ENCODE measurements around the gene PGM2.

DNA sequence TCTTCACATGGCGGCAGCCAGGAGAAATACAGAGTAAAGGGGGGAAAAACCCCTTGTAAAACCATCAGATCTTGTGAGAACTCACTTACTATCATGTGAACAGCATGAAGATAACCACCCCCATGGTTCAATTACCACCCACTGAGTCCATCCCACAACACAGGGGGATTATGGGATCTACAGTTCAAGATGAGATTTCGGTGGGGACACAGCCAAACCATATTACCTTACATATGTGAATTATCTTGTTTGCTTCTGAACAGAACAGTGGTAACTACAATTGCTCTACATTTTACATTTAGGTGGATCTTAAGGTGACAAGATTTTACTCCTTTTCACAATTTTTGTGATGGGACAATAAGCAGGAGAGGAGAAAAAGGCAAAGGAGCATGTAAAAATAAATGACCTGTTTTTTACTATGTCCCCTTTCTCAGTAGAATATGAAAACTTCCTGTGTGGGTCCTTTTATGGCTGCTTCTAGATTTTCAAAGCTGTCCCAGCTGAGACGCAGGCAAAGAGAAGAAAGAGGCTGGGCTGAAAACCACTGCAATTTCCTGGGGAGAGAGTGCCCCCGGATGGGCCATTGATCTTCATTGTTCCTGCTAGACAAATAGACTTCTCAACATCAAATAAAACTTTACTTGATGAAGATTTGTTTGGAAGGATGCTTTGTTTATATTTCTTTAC, 45.9 kb upstream of the PGM2 start:
- TF ChIP-seq EZH2phosphoT487 (IDR thresholded peaks at IDR 0.05; ENCODE audit: borderline replicate concordance, low read length), result no peak
- TF ChIP-seq, protein P1, sequence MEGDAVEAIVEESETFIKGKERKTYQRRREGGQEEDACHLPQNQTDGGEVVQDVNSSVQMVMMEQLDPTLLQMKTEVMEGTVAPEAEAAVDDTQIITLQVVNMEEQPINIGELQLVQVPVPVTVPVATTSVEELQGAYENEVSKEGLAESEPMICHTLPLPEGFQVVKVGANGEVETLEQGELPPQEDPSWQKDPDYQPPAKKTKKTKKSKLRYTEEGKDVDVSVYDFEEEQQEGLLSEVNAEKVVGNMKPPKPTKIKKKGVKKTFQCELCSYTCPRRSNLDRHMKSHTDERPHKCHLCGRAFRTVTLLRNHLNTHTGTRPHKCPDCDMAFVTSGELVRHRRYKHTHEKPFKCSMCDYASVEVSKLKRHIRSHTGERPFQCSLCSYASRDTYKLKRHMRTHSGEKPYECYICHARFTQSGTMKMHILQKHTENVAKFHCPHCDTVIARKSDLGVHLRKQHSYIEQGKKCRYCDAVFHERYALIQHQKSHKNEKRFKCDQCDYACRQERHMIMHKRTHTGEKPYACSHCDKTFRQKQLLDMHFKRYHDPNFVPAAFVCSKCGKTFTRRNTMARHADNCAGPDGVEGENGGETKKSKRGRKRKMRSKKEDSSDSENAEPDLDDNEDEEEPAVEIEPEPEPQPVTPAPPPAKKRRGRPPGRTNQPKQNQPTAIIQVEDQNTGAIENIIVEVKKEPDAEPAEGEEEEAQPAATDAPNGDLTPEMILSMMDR (conservative IDR thresholded peaks at IDR 0.05; ENCODE audit: low read depth, low read length), result no peak
